ENCODE results near the gene COX8A.

- TF ChIP-seq CTCF (IDR thresholded peaks at IDR 0.05) (no peak), POLR2A (IDR thresholded peaks at IDR 0.05) (no peak)
Measured at GRCh38 chr11:64007629-64008282, 33.3 kb downstream of the COX8A start.
